Measurements from ENCODE around the gene S100B.

- TF ChIP-seq CTCF (IDR thresholded peaks at IDR 0.05; ENCODE audit: borderline replicate concordance, extremely low read depth, low read length, poor library complexity, severe bottlenecking) (no peak), EZH2 (IDR thresholded peaks at IDR 0.05; ENCODE audit: borderline replicate concordance, low read depth, low read length, severe bottlenecking) (no peak)
Measured at GRCh38 chr21:46635324-46636180, 30.7 kb upstream of the S100B start, which contains the start of gene PRMT2.

All from DND-41 (cell line).